GM19397 (cell line): ENCODE data around the gene QSOX2.

Experiments used
- ATAC-seq: cut with Tn5 transposase; IDR thresholded peaks from one replicate; pipeline ENCODE4 v1.9.1; 2021; ENCODE audit warnings: mild to moderate bottlenecking, moderate library complexity; ENCODE audit not compliant: unreplicated experiment

Gene QSOX2

GRCh38 chr9:136245219-136246150 lies at the start of gene QSOX2:
TSS of gene QSOX2 (minus strand) at chr9:136245812. CDS start at chr9:136245803, 9 bp downstream.
- ATAC-seq = peak; percentile 66

- ATAC-seq = no peak
These were observed 49.4 kb upstream of the QSOX2 start for GRCh38 chr9:136295055-136295454.

DNA sequence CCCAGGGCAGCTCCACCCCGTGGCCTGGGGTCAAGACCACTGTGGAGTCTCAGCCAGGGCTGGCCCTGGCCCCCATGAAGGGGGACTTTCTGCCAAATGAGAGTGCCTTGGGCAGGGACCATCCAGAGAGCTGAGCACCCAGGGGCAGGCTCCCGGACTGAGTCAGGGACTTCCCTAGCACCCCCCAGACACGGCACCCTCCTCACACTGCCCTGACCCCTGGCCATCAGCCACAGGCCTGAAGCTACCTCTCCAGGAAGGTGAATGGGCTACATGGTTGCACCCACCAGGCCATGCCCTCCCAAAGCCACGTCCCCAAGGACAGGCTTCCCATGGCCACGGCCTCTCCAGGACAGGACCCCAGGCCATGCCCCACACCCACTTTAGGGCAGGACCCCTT lies 48.8 kb upstream of the QSOX2 start:
- ATAC-seq = no peak

DNA sequence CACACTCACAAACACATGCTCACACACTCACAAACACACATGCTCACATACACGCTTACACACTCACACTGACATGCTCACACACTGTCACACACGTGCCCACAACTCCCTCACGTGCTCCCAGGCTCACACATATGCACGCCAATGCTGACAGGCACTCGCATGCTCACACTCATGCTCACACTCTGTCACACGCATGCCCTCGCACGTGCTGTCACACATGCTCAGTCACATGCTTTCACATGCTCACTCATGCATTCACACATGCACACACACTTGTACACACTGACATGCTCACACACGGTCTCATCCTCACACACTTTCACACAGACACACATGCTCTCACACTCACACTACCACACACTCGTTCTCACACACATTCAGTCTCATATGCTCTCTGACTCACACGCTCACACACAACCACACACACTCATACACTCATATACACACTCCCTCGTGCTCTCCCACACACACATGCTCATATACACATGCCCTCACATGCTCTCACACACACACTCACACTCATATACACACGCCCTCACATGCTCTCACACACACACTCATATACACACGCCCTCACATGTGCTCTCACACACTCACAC lies 48.0 kb upstream of the QSOX2 start:
- no peak for ATAC-seq

- no peak for ATAC-seq
These were observed 47.2 kb upstream of the QSOX2 start for GRCh38 chr9:136292591-136293448.

DNA sequence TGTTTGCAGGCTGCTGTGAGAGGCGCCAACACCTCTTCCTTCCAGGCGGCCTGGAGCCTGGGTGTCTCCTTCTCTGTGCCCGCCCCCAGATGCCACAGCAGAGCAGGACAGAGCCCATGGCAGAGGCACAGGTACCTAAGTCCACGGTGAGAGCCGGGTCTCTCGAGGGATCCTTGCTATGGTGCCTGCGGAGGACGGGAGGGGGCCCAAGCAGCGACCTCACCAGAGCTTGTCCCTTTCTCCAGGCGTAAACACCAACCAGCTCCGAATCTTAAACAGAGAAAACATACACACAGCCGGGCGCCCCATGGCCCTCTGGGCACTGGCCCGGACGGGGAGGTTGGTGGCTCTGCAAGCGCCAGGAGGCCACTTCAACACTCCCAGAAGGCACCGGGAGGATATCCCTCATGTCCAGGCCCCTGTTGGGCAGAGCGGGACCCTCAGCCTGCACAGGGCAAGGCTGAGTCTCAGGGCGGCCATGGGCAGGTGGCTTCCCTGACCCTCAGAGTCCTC lies 46.5 kb upstream of the QSOX2 start:
- no peak for ATAC-seq

DNA sequence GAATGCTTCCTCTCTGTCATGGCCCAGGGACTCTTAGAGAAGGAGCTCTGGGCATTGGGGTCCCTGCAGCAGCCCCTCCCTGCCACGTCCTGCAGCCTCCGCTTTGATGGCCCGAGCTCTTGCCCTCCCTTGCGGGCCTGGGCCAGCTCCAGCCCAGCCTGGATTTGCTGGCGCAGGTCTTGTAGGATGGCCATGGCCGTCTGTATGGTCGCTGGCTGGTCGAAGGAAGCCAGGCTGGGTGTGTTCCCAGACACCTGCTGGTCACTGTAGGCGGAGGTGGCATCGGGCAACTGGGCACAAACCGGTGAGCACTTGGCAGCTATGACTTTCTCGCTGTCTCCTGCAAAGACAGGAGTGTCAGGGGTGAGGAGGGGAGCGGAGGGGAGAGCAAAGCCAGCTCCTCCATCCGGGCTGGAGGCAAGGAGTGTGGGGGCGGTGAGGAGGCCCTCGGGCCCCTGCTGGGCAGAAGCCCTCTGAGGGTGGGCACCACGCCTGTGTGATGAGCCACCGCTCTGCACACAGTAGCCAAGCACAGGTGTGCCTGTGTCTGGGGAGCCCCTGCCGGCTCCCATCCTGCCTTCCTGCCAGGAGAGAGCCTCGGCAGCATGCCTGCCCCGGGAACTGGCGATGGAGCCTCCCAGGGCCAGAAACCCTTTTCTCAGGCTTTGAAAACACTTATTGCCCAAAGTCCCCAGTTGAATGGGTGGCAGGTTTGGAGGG lies 45.9 kb upstream of the QSOX2 start:
- ATAC-seq = no peak

- ATAC-seq = no peak
These were observed 44.9 kb upstream of the QSOX2 start for GRCh38 chr9:136290508-136291000.

- ATAC-seq = no peak
These were observed 44.3 kb upstream of the QSOX2 start for GRCh38 chr9:136289651-136290507.

DNA sequence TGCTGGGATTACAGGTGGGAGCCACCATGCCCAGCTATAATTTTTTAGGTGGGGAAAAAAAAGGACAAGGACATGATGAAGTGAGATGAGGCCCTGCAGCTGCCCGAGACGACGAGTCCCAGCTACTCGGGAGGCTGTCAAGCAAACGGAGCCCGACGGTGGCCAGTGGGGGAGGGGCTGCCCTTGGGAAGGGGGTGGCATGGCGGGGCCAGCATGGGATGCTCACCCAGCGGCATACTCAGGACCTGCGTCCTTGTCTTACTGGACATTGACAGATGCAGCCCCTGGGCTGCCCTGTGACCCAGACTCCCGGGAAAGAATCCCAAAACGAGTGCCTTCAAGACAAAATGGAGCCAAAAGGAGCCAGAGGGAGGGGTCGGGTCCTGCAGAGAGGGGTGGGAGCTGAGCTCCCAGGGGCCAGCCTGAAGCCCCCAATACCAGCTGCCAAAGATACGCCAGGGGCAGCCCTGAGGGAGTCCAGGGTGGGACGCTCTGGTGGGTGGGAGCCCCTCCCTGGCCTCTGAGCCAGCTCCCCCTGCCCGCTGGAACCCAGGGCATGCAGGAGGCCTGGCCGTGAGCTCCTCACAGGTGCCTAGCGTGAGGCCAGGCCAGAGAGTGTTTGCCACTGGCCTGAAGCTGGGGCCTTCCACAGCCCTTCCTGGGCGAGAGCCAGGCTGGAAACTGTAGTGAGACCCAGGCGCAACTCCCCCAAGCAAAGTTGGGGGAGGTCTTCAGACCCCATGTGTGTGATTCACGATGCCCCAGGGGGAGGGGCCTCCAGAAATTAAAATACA lies 42.5 kb upstream of the QSOX2 start:
- ATAC-seq = no peak

GRCh38 chr9:136286987-136287379 lies 41.4 kb upstream of the QSOX2 start:
- no peak for ATAC-seq

DNA sequence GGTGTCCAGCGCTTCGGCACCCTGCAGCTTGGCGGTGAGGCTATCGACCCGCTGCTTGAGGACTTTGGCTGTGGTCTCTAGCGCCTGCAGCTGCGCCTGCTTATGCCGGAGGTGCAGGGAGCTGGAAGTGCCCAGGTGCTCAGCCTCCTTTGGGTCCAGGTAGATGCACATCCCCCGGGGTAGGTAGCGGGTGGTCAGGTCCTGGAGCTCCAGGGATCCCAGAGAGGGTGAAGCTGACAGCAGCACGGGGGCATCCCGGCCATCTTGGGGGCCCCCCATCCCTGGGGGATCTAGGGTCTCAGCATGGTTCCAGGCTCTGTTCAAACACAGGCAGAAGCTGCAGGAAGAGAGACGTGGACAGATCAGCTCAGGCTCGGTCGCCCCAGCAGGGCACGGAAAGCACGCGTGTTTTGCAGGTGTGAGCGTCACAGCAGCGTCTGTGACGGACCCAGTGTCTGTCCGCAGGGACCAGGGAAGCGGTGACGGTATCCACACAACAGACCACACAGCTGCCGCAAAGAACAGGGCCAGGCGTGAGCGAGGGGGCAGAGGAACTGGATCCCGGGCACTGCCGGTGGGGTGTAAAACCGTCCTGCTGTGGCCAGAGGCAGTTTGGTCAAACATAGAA lies 40.9 kb upstream of the QSOX2 start:
- ATAC-seq = no peak

- no peak for ATAC-seq
These were observed 40.1 kb upstream of the QSOX2 start for GRCh38 chr9:136285501-136286358.

GRCh38 chr9:136284951-136285350 lies 39.3 kb upstream of the QSOX2 start:
- ATAC-seq = no peak

DNA sequence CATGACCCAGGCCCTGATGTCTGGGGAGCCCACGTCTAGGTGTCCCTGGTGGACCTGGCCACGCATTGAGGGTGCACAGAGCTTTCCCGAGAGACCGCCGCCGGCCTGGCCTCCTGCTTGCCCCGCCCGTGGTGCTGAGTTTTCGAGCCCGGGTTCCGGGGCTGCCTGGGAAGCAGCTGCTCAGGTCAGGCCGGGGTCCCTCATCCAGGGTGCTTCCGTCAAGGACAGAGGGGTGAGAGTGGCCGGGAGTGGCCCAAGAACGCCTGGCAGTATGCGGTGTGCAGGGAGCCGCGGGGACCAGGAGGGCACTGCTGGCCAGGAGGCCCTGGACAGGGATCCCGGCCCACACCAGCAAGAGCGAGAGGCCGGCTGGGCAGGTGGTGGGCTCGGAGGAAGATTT lies 38.7 kb upstream of the QSOX2 start:
- ATAC-seq = no peak

GRCh38 chr9:136283291-136284235 lies 38.0 kb upstream of the QSOX2 start:
- peak; percentile 62 for ATAC-seq
